Stimulated activated CD8-positive, alpha-beta memory T cell treated with anti-CD3 and anti-CD28 coated beads, Interleukin-4, amount 100 ng/mL, for 24 hours (primary cell): Measurements from ENCODE around the gene LDB2.
"Not testable (repeated sequence)": the region's sequence is repeated elsewhere in the genome, so short reads cannot be mapped to it uniquely, and the experiment has no call there.

ENCODE experiments used
- DNase-seq: peaks from one replicate; pipeline ENCODE4 v3.0.0-alpha.2; 2020; ENCODE audit warnings: low read depth

Gene LDB2

GRCh38 chr4:16544869-16545268, 353.6 kb downstream of the LDB2 start:
- no peak for DNase-seq

DNA sequence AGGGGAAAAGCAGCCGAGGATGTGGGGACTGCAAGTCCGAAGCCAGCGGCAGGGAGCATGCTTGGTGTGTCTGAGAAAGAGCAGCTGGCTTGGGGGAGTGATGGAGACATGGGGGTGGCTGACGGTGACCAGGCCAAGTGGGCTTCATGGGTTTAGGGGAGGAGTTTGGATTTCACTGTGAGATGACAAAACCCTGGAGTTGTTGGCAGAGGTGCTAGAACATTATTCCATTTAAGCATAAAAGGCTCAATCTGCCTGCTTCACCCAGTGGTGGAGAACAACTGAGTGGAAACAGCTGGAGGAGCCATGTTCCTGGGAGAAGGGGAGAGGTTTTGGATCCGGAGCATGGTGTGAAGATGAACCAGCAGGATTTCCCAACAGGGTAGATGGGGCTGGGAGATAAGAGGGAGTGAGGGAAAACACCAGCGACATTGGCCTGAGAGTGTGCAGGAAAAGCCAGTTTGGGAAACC, 354.2 kb downstream of the LDB2 start:
- no peak for DNase-seq

DNA sequence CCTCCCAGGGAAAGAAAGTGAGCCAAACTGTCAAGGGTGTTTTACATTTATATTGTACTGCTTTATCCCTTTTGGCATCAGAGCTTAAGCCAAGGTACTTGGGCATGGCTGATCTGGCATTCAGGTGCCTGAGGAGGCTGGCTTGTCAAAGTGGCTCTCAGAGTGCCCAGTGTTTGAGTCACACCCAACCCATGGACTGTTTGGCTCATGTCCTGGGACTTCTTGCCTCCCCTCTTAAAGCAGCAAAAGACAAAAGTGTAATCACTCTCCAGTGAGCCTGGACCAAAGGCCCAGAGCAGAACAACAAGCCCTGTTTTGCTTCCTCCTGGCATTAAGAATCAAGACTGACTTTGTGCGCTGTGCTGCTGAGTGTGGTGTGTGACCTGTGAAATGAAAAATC, 360.5 kb downstream of the LDB2 start:
- DNase-seq = no peak

DNA sequence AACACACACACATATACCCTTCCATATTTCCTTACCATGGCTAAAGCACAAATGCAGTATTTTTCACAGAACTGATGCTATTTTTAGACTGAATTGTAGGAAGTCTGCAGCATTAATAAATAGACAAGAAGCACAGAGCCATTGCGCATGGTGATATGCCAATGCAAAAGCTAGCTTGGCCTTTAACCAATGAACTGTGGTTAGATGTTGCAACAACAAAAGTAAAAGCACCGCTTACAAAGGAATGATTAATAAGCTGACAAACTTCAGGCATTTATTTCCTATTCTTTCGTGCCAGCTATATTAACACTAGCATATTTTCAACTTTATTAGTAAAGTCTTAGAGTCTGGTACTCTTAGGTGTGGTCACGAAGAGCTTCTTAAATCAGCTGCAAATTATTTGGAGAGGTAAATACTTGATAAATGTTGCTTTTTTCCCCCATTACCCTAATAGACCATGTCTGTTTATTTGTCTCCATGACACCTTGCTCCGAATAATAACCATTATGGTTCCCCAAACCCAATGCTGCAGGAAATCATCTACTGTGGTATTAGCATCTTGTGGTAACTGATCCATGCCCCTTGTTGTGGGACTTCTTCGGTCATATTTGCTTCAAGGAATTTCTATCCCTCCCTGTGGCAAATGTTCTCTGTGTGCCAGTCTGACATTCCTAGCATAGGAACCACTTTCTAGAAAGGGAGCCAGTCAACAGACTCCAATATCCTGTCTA, 366.0 kb downstream of the LDB2 start:
- DNase-seq = no peak

- no peak for DNase-seq
Observed at GRCh38 chr4:16530688-16531635, 367.5 kb downstream of the LDB2 start.

- DNase-seq = no peak
Observed at GRCh38 chr4:16524911-16525554, 373.4 kb downstream of the LDB2 start.

GRCh38 chr4:16524406-16524805, 374.0 kb downstream of the LDB2 start:
- DNase-seq = no peak

DNA sequence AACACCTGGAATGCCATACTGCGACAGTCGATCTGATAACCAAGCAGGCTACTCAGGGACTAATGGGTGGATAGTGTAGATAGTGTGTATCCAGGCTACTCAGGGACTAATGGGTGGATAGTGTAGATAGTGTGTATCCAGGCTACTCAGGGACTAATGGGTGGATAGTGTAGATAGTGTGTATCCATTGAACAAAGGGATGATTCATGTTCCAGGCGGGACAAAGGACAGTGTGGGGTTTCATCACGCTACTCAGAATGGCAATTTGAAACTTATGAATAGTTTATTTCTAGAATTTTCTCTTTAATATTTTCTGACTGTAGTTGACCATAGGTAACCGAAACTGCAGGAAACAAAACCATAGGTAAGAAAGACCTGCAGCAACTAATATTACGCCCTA, 374.9 kb downstream of the LDB2 start:
- DNase-seq = not testable (repeated sequence)

GRCh38 chr4:16521156-16521915, 377.1 kb downstream of the LDB2 start:
- no peak for DNase-seq

DNA sequence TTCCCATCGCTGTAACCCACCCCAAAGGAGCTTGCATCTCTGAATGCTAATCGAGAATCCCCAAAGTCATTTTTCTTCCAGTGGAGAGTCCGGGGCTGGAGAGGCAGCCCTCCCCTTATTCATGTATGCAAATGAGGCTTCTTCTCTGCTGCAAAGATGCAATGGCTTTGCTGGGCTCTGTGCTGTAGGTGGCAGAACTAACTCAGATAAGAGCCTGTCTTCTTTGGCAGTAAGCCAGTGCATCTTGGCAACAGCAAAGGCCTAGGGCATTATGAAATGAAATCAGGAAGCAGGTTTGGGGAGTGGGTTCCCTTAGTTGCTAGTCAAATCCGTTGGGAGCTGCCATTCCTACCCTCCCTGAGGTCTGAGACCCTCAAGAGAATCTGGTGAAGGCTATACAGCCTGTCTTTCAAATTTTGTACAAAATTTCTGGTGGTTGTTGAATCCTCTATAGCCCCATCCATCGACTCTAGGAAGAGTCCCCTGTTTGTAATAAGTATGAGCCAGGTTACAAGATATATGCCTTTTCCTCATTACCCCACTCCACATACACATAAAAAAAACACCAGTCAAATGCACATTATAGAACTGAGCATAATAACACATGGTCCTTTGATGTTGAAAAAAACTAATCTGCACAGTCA, 381.5 kb downstream of the LDB2 start:
- DNase-seq = no peak

- no peak for DNase-seq
Observed at GRCh38 chr4:16513876-16514275, 384.6 kb downstream of the LDB2 start.

DNA sequence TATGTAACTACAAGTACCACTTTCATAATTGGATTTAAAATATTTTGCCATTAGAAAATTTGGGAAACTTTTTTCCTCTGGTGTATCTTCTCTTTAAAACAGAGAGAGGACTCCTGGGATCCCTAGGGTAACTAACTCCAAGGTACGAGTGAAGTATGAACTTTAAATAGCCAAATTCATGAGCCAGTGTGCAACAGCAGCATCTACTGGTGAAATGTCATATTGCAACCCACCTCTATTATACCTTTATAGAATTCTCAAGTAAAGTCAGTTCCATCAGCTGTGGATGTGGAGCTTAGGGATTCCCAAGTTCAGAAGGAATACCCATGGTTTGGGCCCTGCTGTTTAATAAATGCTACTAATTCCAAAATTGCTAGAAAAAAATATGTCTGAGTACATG, 389.5 kb downstream of the LDB2 start:
- DNase-seq = no peak

- no peak for DNase-seq
Observed at GRCh38 chr4:16505726-16506125, 392.7 kb downstream of the LDB2 start.

DNA sequence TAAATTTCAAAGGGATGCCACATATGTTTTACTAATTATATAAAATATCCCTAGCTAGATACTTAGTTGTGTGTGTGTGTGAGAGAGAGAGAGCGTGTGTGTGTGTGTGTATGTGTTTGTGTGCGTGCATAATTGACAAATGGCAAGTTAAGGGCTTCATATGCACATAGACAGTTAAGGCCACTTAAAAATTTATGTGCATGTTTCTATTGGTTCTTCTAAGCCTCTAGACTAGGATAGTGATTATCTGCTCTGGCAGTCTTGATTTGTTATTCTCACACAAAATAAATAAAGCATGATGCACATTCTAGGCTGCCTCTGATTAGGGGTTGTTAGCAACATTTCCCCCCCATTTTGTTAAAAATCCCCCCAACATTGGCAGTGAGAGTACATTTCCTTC, 393.2 kb downstream of the LDB2 start:
- no peak for DNase-seq

- no peak for DNase-seq
Observed at GRCh38 chr4:16503421-16504100, 394.9 kb downstream of the LDB2 start.

- no peak for DNase-seq
Observed at GRCh38 chr4:16498978-16499377, 399.5 kb downstream of the LDB2 start.

DNA sequence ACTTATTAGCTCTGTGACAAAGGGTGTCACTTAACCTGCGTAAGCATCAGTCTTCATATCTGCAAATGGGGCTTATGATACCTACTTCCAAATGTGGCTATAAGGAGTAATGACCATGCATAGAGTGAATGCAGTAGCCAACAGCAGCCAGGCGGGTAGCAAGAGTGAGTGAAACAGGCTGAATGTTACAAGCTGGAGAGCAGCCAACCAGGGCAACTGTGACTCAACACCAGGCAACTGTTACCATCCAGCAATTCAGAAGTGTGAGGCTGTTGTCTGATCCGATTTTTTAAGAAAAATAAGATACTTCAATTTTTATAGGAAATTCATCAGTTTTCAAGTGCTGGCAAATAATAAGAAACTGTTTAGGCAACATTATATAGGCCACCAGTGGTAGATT, 401.9 kb downstream of the LDB2 start:
- no peak for DNase-seq

DNA sequence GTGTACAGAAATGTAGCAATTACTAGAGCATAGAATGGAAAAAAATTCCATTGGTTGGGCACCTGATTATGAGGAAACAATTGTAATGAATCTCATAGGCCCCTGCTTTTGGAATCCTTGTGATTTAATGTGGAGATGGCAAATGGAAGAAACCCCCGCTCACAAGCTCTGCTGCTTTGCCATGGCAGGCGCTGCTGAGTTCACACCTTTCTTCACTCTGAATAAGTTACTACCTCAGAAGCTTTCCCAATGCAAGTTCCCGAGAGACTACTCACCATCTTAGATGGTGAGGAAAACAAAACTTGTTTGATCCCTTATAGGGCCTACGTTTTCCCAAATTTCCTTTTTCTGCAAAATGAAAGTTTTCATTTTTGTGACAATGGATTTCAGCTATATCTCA, 405.6 kb downstream of the LDB2 start:
- DNase-seq = no peak

- no peak for DNase-seq
Observed at GRCh38 chr4:16489226-16489625, 409.2 kb downstream of the LDB2 start.

DNA sequence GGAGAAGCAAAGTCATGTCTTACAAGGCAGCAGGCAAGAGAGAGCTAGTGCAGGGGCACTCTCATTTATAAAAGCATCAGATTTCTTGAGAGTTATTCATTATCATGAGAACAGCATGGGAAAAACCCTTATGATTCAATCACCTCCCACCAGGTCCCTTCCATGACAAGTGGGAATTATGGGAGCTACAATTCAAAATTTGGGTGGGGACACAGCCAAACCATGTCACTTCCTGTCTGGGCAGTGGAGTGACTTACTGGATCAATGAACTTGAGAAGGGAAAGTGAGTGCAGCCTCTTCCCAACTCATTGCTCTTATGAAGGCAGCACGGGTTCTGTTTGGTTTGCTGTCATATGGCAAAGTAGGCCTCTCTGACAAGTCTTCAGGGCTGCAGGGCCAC, 410.4 kb downstream of the LDB2 start:
- DNase-seq = no peak

- DNase-seq = no peak
Observed at GRCh38 chr4:16484711-16485110, 413.7 kb downstream of the LDB2 start.
